ENCODE results near the gene WNT2B. TPM values are rescaled to one million over a fixed set of nuclear protein-coding genes. Genes with fewer than 3 reads are reported as not detected.

WNT2B gene
- total and polyA plus RNA-seq, 9 of the 15 experiments (the other 6 are each of a cell fraction or from before 2014, with no cell fraction given): 0.02 to 0.06 (median 0.04) TPM; not detected in 3

DNA sequence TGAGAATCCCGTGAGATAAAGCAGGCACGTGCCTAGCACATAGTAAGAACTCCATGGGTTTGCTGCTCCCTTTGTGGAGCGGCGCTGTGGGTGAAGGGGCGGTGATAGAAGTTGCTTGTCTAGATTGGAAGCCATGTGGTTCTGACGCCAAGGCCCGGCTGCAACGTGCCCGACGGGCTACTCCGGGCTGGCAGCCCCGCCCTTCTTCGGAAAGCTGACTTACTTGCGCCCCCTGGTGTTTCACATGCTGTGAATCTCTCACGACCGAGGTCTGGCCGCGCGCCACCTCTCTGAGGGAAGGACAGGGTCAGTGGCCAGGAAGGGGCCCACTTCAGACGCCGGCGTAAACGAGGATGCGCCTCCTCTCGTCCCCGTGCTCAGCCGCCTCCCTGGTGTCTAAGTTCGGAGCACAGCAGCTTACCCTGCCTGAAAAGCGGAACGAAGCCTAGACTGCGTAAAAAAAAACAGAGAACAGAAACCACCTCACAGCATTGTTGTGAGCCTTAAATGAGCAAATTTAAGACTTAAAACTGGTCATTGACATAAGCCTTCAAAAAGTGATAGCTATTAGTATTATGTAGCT, 42.6 kb upstream of the WNT2B start (continued):
- TF ChIP-seq SFPQ (IDR thresholded peaks at IDR 0.05; ENCODE audit: low read depth, low read length) (no peak), ILK (tag; IDR thresholded peaks at IDR 0.05; ENCODE audit: borderline replicate concordance, low read depth) (no peak), EHMT2 (IDR thresholded peaks at IDR 0.05) (no peak), TRIM28 (IDR thresholded peaks at IDR 0.05) (0 out of 2 replicates have a peak, but pooled peaks have one; percentile 17), CBFA2T2 (conservative IDR thresholded peaks at IDR 0.05) (no peak), ZNF124 (CRISPR knock-in tag; IDR thresholded peaks at IDR 0.05) (no peak), NCOA1 (IDR thresholded peaks at IDR 0.05; ENCODE audit: low read depth) (no peak), RAD21 (CRISPR knock-in tag; conservative IDR thresholded peaks at IDR 0.05 in 1 of 2, IDR thresholded peaks at IDR 0.05 in 1 of 2) (peak; percentile 95 to 96), SMARCA5 (IDR thresholded peaks at IDR 0.05) (no peak), ZNF589 (CRISPR knock-in tag; IDR thresholded peaks at IDR 0.05; ENCODE audit: low read depth) (peak; percentile 52; the same call in 1 of the 2 replicates), SIN3B (IDR thresholded peaks at IDR 0.05; ENCODE audit: low read depth) (no peak), SPI1 (IDR thresholded peaks at IDR 0.05; ENCODE audit: borderline replicate concordance, low read depth, low read length) (no peak), ZNF511 (CRISPR knock-in tag; IDR thresholded peaks at IDR 0.05) (peak; percentile 97), EP300 (IDR thresholded peaks at IDR 0.05; ENCODE audit: low read length) (0 out of 2 replicates have a peak, but pooled peaks have one; percentile 8), SRSF3 (IDR thresholded peaks at IDR 0.05; ENCODE audit: insufficient read depth, low read length) (no peak)
- TF ChIP-seq, protein P1, sequence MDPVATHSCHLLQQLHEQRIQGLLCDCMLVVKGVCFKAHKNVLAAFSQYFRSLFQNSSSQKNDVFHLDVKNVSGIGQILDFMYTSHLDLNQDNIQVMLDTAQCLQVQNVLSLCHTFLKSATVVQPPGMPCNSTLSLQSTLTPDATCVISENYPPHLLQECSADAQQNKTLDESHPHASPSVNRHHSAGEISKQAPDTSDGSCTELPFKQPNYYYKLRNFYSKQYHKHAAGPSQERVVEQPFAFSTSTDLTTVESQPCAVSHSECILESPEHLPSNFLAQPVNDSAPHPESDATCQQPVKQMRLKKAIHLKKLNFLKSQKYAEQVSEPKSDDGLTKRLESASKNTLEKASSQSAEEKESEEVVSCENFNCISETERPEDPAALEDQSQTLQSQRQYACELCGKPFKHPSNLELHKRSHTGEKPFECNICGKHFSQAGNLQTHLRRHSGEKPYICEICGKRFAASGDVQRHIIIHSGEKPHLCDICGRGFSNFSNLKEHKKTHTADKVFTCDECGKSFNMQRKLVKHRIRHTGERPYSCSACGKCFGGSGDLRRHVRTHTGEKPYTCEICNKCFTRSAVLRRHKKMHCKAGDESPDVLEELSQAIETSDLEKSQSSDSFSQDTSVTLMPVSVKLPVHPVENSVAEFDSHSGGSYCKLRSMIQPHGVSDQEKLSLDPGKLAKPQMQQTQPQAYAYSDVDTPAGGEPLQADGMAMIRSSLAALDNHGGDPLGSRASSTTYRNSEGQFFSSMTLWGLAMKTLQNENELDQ (CRISPR knock-in tag; IDR thresholded peaks at IDR 0.05; ENCODE audit: borderline replicate concordance): no peak
- TF ChIP-seq, protein P2, sequence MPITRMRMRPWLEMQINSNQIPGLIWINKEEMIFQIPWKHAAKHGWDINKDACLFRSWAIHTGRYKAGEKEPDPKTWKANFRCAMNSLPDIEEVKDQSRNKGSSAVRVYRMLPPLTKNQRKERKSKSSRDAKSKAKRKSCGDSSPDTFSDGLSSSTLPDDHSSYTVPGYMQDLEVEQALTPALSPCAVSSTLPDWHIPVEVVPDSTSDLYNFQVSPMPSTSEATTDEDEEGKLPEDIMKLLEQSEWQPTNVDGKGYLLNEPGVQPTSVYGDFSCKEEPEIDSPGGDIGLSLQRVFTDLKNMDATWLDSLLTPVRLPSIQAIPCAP (CRISPR knock-in tag; IDR thresholded peaks at IDR 0.05; ENCODE audit: borderline replicate concordance): no peak
- TF ChIP-seq, protein P3, sequence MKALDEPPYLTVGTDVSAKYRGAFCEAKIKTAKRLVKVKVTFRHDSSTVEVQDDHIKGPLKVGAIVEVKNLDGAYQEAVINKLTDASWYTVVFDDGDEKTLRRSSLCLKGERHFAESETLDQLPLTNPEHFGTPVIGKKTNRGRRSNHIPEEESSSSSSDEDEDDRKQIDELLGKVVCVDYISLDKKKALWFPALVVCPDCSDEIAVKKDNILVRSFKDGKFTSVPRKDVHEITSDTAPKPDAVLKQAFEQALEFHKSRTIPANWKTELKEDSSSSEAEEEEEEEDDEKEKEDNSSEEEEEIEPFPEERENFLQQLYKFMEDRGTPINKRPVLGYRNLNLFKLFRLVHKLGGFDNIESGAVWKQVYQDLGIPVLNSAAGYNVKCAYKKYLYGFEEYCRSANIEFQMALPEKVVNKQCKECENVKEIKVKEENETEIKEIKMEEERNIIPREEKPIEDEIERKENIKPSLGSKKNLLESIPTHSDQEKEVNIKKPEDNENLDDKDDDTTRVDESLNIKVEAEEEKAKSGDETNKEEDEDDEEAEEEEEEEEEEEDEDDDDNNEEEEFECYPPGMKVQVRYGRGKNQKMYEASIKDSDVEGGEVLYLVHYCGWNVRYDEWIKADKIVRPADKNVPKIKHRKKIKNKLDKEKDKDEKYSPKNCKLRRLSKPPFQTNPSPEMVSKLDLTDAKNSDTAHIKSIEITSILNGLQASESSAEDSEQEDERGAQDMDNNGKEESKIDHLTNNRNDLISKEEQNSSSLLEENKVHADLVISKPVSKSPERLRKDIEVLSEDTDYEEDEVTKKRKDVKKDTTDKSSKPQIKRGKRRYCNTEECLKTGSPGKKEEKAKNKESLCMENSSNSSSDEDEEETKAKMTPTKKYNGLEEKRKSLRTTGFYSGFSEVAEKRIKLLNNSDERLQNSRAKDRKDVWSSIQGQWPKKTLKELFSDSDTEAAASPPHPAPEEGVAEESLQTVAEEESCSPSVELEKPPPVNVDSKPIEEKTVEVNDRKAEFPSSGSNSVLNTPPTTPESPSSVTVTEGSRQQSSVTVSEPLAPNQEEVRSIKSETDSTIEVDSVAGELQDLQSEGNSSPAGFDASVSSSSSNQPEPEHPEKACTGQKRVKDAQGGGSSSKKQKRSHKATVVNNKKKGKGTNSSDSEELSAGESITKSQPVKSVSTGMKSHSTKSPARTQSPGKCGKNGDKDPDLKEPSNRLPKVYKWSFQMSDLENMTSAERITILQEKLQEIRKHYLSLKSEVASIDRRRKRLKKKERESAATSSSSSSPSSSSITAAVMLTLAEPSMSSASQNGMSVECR (CRISPR knock-in tag; IDR thresholded peaks at IDR 0.05): peak; percentile 78; the same call in 1 of the 2 replicates

All from K562 (cell line).